ENCODE results near the gene TMEM8B. TPM values are rescaled to one million over a fixed set of nuclear protein-coding genes. Genes with fewer than 3 reads are reported as not detected.

The TMEM8B gene
- total and polyA plus RNA-seq, 10 of the 15 experiments (the other 5 are each of a cell fraction or from before 2014, with no cell fraction given): 0.19 to 7.6 (median 2.5) TPM

GRCh38 chr9:35812025-35812602 lies 16.9 kb upstream of the TMEM8B start, which contains the start of gene SPAG8 (continued):
- TF ChIP-seq ZBTB11 (CRISPR knock-in tag; IDR thresholded peaks at IDR 0.05): peak; percentile 93
- 0 out of 2 replicates have a peak, but pooled peaks have one; percentile 21 for TF ChIP-seq TCF12 (IDR thresholded peaks at IDR 0.05; ENCODE audit: low read depth, low read length)
- TF ChIP-seq E2F4 (IDR thresholded peaks at IDR 0.05; ENCODE audit: low read depth, low read length): no peak
- no peak; the same call in 1 of the 2 replicates for TF ChIP-seq LARP7 (IDR thresholded peaks at IDR 0.05)
- TF ChIP-seq SKIL (IDR thresholded peaks at IDR 0.05; ENCODE audit: low read depth, poor library complexity, severe bottlenecking): peak; percentile 53
- TF ChIP-seq YY1 (IDR thresholded peaks at IDR 0.05; ENCODE audit: low read depth, low read length): peak; percentile 92
- TF ChIP-seq, protein P1, sequence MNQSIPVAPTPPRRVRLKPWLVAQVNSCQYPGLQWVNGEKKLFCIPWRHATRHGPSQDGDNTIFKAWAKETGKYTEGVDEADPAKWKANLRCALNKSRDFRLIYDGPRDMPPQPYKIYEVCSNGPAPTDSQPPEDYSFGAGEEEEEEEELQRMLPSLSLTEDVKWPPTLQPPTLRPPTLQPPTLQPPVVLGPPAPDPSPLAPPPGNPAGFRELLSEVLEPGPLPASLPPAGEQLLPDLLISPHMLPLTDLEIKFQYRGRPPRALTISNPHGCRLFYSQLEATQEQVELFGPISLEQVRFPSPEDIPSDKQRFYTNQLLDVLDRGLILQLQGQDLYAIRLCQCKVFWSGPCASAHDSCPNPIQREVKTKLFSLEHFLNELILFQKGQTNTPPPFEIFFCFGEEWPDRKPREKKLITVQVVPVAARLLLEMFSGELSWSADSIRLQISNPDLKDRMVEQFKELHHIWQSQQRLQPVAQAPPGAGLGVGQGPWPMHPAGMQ (IDR thresholded peaks at IDR 0.05; ENCODE audit: borderline replicate concordance): peak; percentile 55; the same call in 1 of the 2 replicates
- TF ChIP-seq TAF1 (IDR thresholded peaks at IDR 0.05; ENCODE audit: borderline replicate concordance, low read depth, low read length): peak; percentile 54; the same call in 1 of the 2 replicates
- peak; percentile 78 for TF ChIP-seq NBN (IDR thresholded peaks at IDR 0.05)
- TF ChIP-seq NR2C1 (IDR thresholded peaks at IDR 0.05): peak; percentile 82
- peak; percentile 92 for TF ChIP-seq MXI1 (IDR thresholded peaks at IDR 0.05; ENCODE audit: low read depth, low read length)
- TF ChIP-seq IRF4 (IDR thresholded peaks at IDR 0.05; ENCODE audit: low read depth, low read length): 0 out of 2 replicates have a peak, but pooled peaks have one; percentile 61
- TF ChIP-seq BCL11A (IDR thresholded peaks at IDR 0.05; ENCODE audit: low read depth, low read length): no peak
- no peak for TF ChIP-seq SMAD5 (IDR thresholded peaks at IDR 0.05; ENCODE audit: low read depth)
- no peak for TF ChIP-seq NR2C2 (IDR thresholded peaks at IDR 0.05; ENCODE audit: borderline replicate concordance, control insufficient read depth, insufficient read length, low read depth)
- peak; percentile 90; the same call in 1 of the 2 replicates for TF ChIP-seq WRNIP1 (IDR thresholded peaks at IDR 0.05; ENCODE audit: borderline replicate concordance, low read depth, low read length)
- peak; percentile 23 to 56; a peak in 1 of 4 replicates for TF ChIP-seq BHLHE40 (IDR thresholded peaks at IDR 0.05; ENCODE audit: borderline replicate concordance in 1 of 2, low read depth in 2 of 2, low read length in 1 of 2)
- peak; percentile 36 for TF ChIP-seq MEF2B (IDR thresholded peaks at IDR 0.05; ENCODE audit: partially characterized antibody, poor library complexity, severe bottlenecking)
- TF ChIP-seq NFXL1 (IDR thresholded peaks at IDR 0.05; ENCODE audit: borderline replicate concordance): no peak
- TF ChIP-seq SIN3A (IDR thresholded peaks at IDR 0.05; ENCODE audit: low read depth, low read length): peak; percentile 90
- peak; percentile 46 for TF ChIP-seq NR2F1 (conservative IDR thresholded peaks at IDR 0.05)
- TF ChIP-seq ZNF384 (IDR thresholded peaks at IDR 0.05; ENCODE audit: borderline replicate concordance, low read depth, low read length): no peak
- TF ChIP-seq CEBPB (IDR thresholded peaks at IDR 0.05; ENCODE audit: borderline replicate concordance in 1 of 2, low read depth in 2 of 2, low read length in 2 of 2): no peak
- TF ChIP-seq ZSCAN29 (IDR thresholded peaks at IDR 0.05): peak; percentile 57; the same call in 1 of the 2 replicates

Data from GM12878 (cell line).